Erythroblast (primary cell): ENCODE results near the gene PGP.

Experiments
- GATA1 ChIP-seq: IDR thresholded peaks from 2 replicates; pipeline ENCODE4 v1.6.1; 2011; ENCODE audit warnings: low read depth, mild to moderate bottlenecking, control low read depth, low read length, moderate library complexity
- POLR2A ChIP-seq: IDR thresholded peaks from 2 replicates; pipeline ENCODE4 v1.6.1; 2011; ENCODE audit warnings: mild to moderate bottlenecking, low read length

GRCh38 chr16:2238838-2239675 is 24.4 kb upstream of the PGP start:
- TF ChIP-seq POLR2A: no peak
- no peak for TF ChIP-seq GATA1
